OCI-LY1 (cell line): ENCODE data around the gene UNCX.

ENCODE experiments used
- H2AFZ ChIP-seq: fragments of 200-600 bp; sonication (generic), shearing (Covaris generic); 2 replicates; pipeline ENCODE4 v1.6.0; 2014; ENCODE audit warnings: antibody characterized with exemption, mild to moderate bottlenecking, low read length
- H3F3A ChIP-seq: fragments of 200-600 bp; sonication (generic), shearing (Covaris generic); 2 replicates; pipeline ENCODE4 v1.6.0; 2014; ENCODE audit warnings: mild to moderate bottlenecking, antibody characterized with exemption, low read length, moderate library complexity; ENCODE audit not compliant: insufficient read depth
- H3K27ac ChIP-seq: fragments of 200-600 bp; sonication (generic); 2 replicates; pipeline ENCODE4 v1.5.1; 2014; ENCODE audit warnings: low read length, mixed run types, mild to moderate bottlenecking, low read depth; ENCODE audit not compliant: poor library complexity, severe bottlenecking
- H3K27me3 ChIP-seq: fragments of 200-600 bp; sonication (generic); 2 replicates; pipeline ENCODE4 v1.6.0; 2014; ENCODE audit warnings: antibody characterized with exemption, mild to moderate bottlenecking, low read length, moderate library complexity; ENCODE audit not compliant: insufficient read depth
- H3K36me3 ChIP-seq: fragments of 200-600 bp; sonication (generic); 2 replicates; pipeline ENCODE4 v1.6.1; 2014; ENCODE audit warnings: mild to moderate bottlenecking, antibody characterized with exemption, low read length, moderate library complexity, mixed read lengths; ENCODE audit not compliant: insufficient read depth
- H3K4me1 ChIP-seq: fragments of 200-600 bp; sonication (generic); 2 replicates; pipeline ENCODE4 v1.5.1; 2014; ENCODE audit warnings: mild to moderate bottlenecking, low read length, moderate library complexity; ENCODE audit not compliant: insufficient read depth, severe bottlenecking
- H3K4me2 ChIP-seq: fragments of 200-600 bp; sonication (generic), shearing (Covaris generic); 2 replicates; pipeline ENCODE4 v1.6.1; 2014; ENCODE audit warnings: low read length
- H3K4me3 ChIP-seq: fragments of 200-600 bp; sonication (generic); 2 replicates; pipeline ENCODE4 v1.5.1; 2014; ENCODE audit warnings: low read length, low read depth, mild to moderate bottlenecking, mixed read lengths; ENCODE audit not compliant: poor library complexity, severe bottlenecking
- H3K79me2 ChIP-seq: fragments of 200-600 bp; shearing (Covaris generic); 2 replicates; pipeline ENCODE4 v1.6.1; 2016; ENCODE audit warnings: mixed run types, low read length, mixed read lengths; ENCODE audit not compliant: insufficient read depth
- H3K9ac ChIP-seq: fragments of 200-600 bp; sonication (generic), shearing (Covaris generic); 2 replicates; pipeline ENCODE4 v1.6.1; 2014; ENCODE audit warnings: mild to moderate bottlenecking, low read length, mixed read lengths
- H3K9me2 ChIP-seq: fragments of 200-600 bp; sonication (generic), shearing (Covaris generic); 2 replicates; pipeline ENCODE4 v1.6.1; 2014; ENCODE audit warnings: low read depth, mild to moderate bottlenecking, low read length, mixed read lengths
- H3K9me3 ChIP-seq: fragments of 200-600 bp; shearing (Covaris generic); 2 replicates; pipeline ENCODE4 v1.6.1; 2014; ENCODE audit warnings: low read length, mixed read lengths
- H4K20me1 ChIP-seq: fragments of 200-600 bp; sonication (generic), shearing (Covaris generic); 2 replicates; pipeline ENCODE4 v1.6.0; 2016; ENCODE audit warnings: mild to moderate bottlenecking, low read length; ENCODE audit not compliant: insufficient read depth
- CTCF ChIP-seq: fragments of 200-600 bp; sonication (generic), shearing (Covaris generic); IDR thresholded peaks from 2 replicates; pipeline ENCODE4 v1.5.1; 2017; ENCODE audit warnings: mild to moderate bottlenecking, antibody characterized with exemption, low read length, moderate library complexity, mixed read lengths
- EZH2 ChIP-seq: fragments of 200-600 bp; sonication (generic), shearing (Covaris generic); IDR thresholded peaks from 2 replicates; pipeline ENCODE4 v1.8.0; 2017; ENCODE audit warnings: borderline replicate concordance, mixed run types, mild to moderate bottlenecking, antibody characterized with exemption, low read length, moderate library complexity, mixed read lengths

UNCX gene

GRCh38 chr7:1196950-1197349 lies 35.7 kb upstream of the UNCX start:
- H3K36me3 ChIP-seq: no peaks in the 10 kb centered on the region
- H3K9me3 ChIP-seq: no peaks in the 10 kb centered on the region
- no peak overlapping the region for H2AFZ ChIP-seq
- no peak overlapping the region for H3K4me3 ChIP-seq
- no peaks in the 10 kb centered on the region for H3K79me2 ChIP-seq
- no peak overlapping the region for H3K4me2 ChIP-seq
- no peaks in the 10 kb centered on the region for H3F3A ChIP-seq
- no peaks in the 10 kb centered on the region for H3K9me2 ChIP-seq
- H3K4me1 ChIP-seq: no peaks in the 10 kb centered on the region
- H3K27me3 ChIP-seq: peaks cover 4% of the 10 kb centered on the region; the same call in 1 of the 2 replicates
- no peaks in the 10 kb centered on the region for H4K20me1 ChIP-seq
- H3K27ac ChIP-seq: no peak overlapping the region
- no peak overlapping the region for H3K9ac ChIP-seq
- TF ChIP-seq CTCF (no peak), EZH2 (no peak)

GRCh38 chr7:1197997-1198625 lies 34.6 kb upstream of the UNCX start:
- no peak for TF ChIP-seq CTCF
- no peak for TF ChIP-seq EZH2
- Histone ChIP-seq H3F3A (no peaks in the 10 kb centered on the region), H3K9me2 (no peaks in the 10 kb centered on the region), H3K27me3 (peaks cover 4% of the 10 kb centered on the region; the same call in 1 of the 2 replicates), H4K20me1 (no peaks in the 10 kb centered on the region), H3K27ac (no peak overlapping the region), H3K79me2 (no peaks in the 10 kb centered on the region), H3K36me3 (no peaks in the 10 kb centered on the region), H3K9ac (no peak overlapping the region), H3K4me1 (no peaks in the 10 kb centered on the region), H3K9me3 (no peaks in the 10 kb centered on the region), H3K4me2 (no peak overlapping the region), H2AFZ (no peak overlapping the region), H3K4me3 (no peak overlapping the region)

- H3K4me2 ChIP-seq: no peak overlapping the region
- no peak overlapping the region for H2AFZ ChIP-seq
- TF ChIP-seq CTCF: no peak
- H3K36me3 ChIP-seq: no peaks in the 10 kb centered on the region
- no peak overlapping the region for H3K9ac ChIP-seq
- H3F3A ChIP-seq: no peaks in the 10 kb centered on the region
- H3K9me3 ChIP-seq: no peaks in the 10 kb centered on the region
- no peaks in the 10 kb centered on the region for H3K79me2 ChIP-seq
- no peaks in the 10 kb centered on the region for H3K4me1 ChIP-seq
- no peaks in the 10 kb centered on the region for H3K9me2 ChIP-seq
- H3K4me3 ChIP-seq: no peak overlapping the region
- H4K20me1 ChIP-seq: no peaks in the 10 kb centered on the region
- H3K27me3 ChIP-seq: 0 out of 2 replicates have a peak, but pooled peaks cover 4% of the 10 kb centered on the region
- no peak overlapping the region for H3K27ac ChIP-seq
Measured at GRCh38 chr7:1200045-1200444, 32.6 kb upstream of the UNCX start.
